Measurements from ENCODE around the gene SPG7.
"Not testable (repeated sequence)": the region's sequence is repeated elsewhere in the genome, so short reads cannot be mapped to it uniquely, and the experiment has no call there.

Gene SPG7

DNA sequence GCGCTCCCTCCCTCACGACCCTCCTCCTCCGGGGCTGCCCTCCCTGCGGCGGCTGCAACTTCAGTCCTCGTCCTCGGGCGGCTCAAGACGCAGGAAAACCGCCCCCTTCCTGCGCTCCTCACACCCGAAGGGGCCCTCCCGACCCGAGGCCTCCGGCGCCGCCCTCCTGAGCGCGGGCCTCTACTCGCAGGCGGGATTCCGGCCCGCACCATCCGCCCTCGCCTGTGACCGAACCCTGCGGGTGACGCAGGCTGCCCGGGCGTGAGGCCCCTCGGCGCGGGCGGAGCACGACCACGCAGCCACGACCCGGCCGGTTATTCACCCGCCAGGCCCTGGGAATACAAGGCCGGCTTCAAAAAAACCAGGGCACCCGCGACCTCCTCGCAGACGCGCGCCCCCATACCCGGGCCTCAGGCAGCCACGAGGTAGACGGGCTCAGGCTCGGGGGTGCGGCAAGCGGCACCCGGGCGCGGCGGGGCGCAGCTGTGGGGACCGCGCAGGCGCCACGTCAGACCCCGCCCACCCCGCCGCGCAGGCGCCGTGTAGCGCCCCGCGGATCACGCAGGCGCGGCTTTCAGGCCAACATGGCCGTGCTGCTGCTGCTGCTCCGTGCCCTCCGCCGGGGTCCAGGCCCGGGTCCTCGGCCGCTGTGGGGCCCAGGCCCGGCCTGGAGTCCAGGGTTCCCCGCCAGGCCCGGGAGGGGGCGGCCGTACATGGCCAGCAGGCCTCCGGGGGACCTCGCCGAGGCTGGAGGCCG lies at the start of gene SPG7:
TSS of gene SPG7 (plus strand) at position 570 of the 757 bp plus-strand sequence. CDS start at position 585, 15 bp downstream.
- peak within 1 kb of the TSS; percentile 73 to 91 for H3K4me3 ChIP-seq (ENCODE audit: low read depth in 1 of 2, low read length in 2 of 2)
- H3K9me3 ChIP-seq (ENCODE audit: low read length) = no peaks in the 10 kb centered on the region
- H3K9ac ChIP-seq (ENCODE audit: low read length) = peak within 1 kb of the TSS; percentile 71
- H3K4me1 ChIP-seq (ENCODE audit: insufficient read depth, low read length) = peaks cover 36% of the 10 kb centered on the region
- peaks cover 15% of the 10 kb centered on the region for H3K36me3 ChIP-seq (ENCODE audit: insufficient read depth, low read length)
- H3K27me3 ChIP-seq (ENCODE audit: control insufficient read depth in 1 of 2, insufficient read depth in 2 of 2, low read length in 2 of 2) = no peaks in the 10 kb centered on the region
- H3K27ac ChIP-seq (ENCODE audit: low read depth, low read length) = peak within 1 kb of the TSS; percentile 94

- H3K4me1 ChIP-seq (ENCODE audit: insufficient read depth, low read length) = peaks cover 9% of the 10 kb centered on the region
- H3K36me3 ChIP-seq (ENCODE audit: insufficient read depth, low read length) = no peaks in the 10 kb centered on the region
- no peaks in the 10 kb centered on the region for H3K9me3 ChIP-seq (ENCODE audit: low read length)
- H3K4me3 ChIP-seq (ENCODE audit: low read depth in 1 of 2, low read length in 2 of 2) = no peak overlapping the region
- H3K27me3 ChIP-seq (ENCODE audit: control insufficient read depth in 1 of 2, insufficient read depth in 2 of 2, low read length in 2 of 2) = no peaks in the 10 kb centered on the region
- H3K27ac ChIP-seq (ENCODE audit: low read depth, low read length) = no peak overlapping the region
- H3K9ac ChIP-seq (ENCODE audit: low read length) = no peak overlapping the region
These were observed 49.7 kb upstream of the SPG7 start for GRCh38 chr16:89458551-89458950.

GRCh38 chr16:89458967-89459366 lies 49.2 kb upstream of the SPG7 start:
- no peaks in the 10 kb centered on the region for H3K9me3 ChIP-seq (ENCODE audit: low read length)
- H3K4me1 ChIP-seq (ENCODE audit: insufficient read depth, low read length) = peaks cover 5% of the 10 kb centered on the region
- H3K9ac ChIP-seq (ENCODE audit: low read length) = no peak overlapping the region
- H3K27ac ChIP-seq (ENCODE audit: low read depth, low read length) = no peak overlapping the region
- H3K27me3 ChIP-seq (ENCODE audit: control insufficient read depth in 1 of 2, insufficient read depth in 2 of 2, low read length in 2 of 2) = no peaks in the 10 kb centered on the region
- H3K4me3 ChIP-seq (ENCODE audit: low read depth in 1 of 2, low read length in 2 of 2) = no peak overlapping the region
- no peaks in the 10 kb centered on the region for H3K36me3 ChIP-seq (ENCODE audit: insufficient read depth, low read length)

DNA sequence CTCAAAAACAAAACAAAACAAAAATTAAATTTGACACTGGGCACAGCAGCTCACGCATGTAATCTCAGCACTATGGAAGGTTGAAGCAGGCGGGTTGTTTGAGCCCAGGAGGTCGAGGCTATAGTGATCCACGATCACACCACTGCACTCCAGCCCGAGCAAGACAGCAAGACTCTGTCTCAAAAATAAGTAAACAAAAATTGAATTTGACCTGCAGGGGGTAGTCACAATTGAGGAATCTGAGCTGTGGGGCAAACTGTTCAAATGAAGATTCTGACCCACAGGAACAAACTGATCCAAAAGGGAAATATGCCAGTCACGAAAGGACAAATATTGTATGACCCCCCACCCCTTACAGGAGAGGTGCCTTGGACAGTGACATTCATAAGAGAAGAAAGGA lies 47.6 kb upstream of the SPG7 start:
- Histone ChIP-seq H3K9me3 (ENCODE audit: low read length) (no peaks in the 10 kb centered on the region), H3K27ac (ENCODE audit: low read depth, low read length) (no peak overlapping the region), H3K9ac (ENCODE audit: low read length) (no peak overlapping the region), H3K4me3 (ENCODE audit: low read depth in 1 of 2, low read length in 2 of 2) (no peak overlapping the region), H3K4me1 (ENCODE audit: insufficient read depth, low read length) (peaks cover 5% of the 10 kb centered on the region), H3K27me3 (ENCODE audit: control insufficient read depth in 1 of 2, insufficient read depth in 2 of 2, low read length in 2 of 2) (no peaks in the 10 kb centered on the region), H3K36me3 (ENCODE audit: insufficient read depth, low read length) (no peaks in the 10 kb centered on the region)

- H3K27ac ChIP-seq (ENCODE audit: low read depth, low read length); H3K4me1 ChIP-seq (ENCODE audit: insufficient read depth, low read length); H3K27me3 ChIP-seq (ENCODE audit: control insufficient read depth in 1 of 2, insufficient read depth in 2 of 2, low read length in 2 of 2); H3K9me3 ChIP-seq (ENCODE audit: low read length); H3K36me3 ChIP-seq (ENCODE audit: insufficient read depth, low read length); H3K4me3 ChIP-seq (ENCODE audit: low read depth in 1 of 2, low read length in 2 of 2); H3K9ac ChIP-seq (ENCODE audit: low read length): not testable (repeated sequence)
These were observed 46.3 kb upstream of the SPG7 start for GRCh38 chr16:89461890-89462289.

- not testable (repeated sequence) for H3K27ac ChIP-seq (ENCODE audit: low read depth, low read length); H3K9ac ChIP-seq (ENCODE audit: low read length); H3K4me3 ChIP-seq (ENCODE audit: low read depth in 1 of 2, low read length in 2 of 2); H3K9me3 ChIP-seq (ENCODE audit: low read length); H3K36me3 ChIP-seq (ENCODE audit: insufficient read depth, low read length); H3K27me3 ChIP-seq (ENCODE audit: control insufficient read depth in 1 of 2, insufficient read depth in 2 of 2, low read length in 2 of 2)
- H3K4me1 ChIP-seq (ENCODE audit: insufficient read depth, low read length) = peaks cover 12% of the 10 kb centered on the region
These were observed 45.6 kb upstream of the SPG7 start for GRCh38 chr16:89462639-89463038.

DNA sequence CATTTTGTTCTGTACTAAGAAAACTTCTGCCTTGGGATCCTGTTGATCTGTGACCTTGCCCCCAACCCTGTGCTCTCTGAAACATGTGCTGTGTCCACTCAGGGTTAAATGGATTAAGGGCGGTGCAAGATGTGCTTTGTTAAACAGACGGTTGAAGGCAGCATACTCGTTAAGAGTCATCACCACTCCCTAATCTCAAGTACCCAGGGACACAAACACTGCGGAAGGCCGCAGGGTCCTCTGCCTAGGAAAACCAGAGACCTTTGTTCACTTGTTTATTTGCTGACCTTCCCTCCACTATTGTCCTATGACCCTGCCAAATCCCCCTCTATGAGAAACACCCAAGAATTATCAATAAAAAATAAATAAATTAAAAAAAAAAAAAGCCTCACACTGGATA lies 44.9 kb upstream of the SPG7 start:
- H3K9ac ChIP-seq (ENCODE audit: low read length); H3K9me3 ChIP-seq (ENCODE audit: low read length); H3K27me3 ChIP-seq (ENCODE audit: control insufficient read depth in 1 of 2, insufficient read depth in 2 of 2, low read length in 2 of 2); H3K4me3 ChIP-seq (ENCODE audit: low read depth in 1 of 2, low read length in 2 of 2); H3K27ac ChIP-seq (ENCODE audit: low read depth, low read length); H3K36me3 ChIP-seq (ENCODE audit: insufficient read depth, low read length): not testable (repeated sequence)
- H3K4me1 ChIP-seq (ENCODE audit: insufficient read depth, low read length) = peaks cover 12% of the 10 kb centered on the region

GRCh38 chr16:89466920-89467319 lies 41.3 kb upstream of the SPG7 start:
- Histone ChIP-seq H3K27me3 (ENCODE audit: control insufficient read depth in 1 of 2, insufficient read depth in 2 of 2, low read length in 2 of 2) (no peaks in the 10 kb centered on the region), H3K4me1 (ENCODE audit: insufficient read depth, low read length) (peaks cover 12% of the 10 kb centered on the region), H3K9me3 (ENCODE audit: low read length) (no peaks in the 10 kb centered on the region), H3K9ac (ENCODE audit: low read length) (no peak overlapping the region), H3K27ac (ENCODE audit: low read depth, low read length) (no peak overlapping the region), H3K4me3 (ENCODE audit: low read depth in 1 of 2, low read length in 2 of 2) (no peak overlapping the region), H3K36me3 (ENCODE audit: insufficient read depth, low read length) (no peaks in the 10 kb centered on the region)

DNA sequence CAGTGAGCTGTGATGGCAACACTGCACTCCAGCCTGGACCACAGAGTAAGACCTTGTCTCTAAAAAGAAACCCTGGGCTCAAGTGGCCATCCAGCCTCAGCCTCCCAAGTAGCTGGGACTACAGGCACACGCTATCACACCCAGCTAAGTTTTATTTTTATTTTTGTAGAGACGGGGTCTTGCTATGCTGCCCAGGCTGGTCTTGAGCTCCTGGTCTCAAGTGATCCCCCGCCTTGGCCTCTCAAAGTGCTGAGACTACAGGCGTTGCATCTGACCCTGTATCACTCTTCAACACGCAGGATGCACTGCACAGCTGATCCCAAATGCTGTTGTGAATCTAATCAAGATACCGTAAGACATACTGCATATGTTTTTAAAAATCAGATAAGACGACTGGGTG lies 40.8 kb upstream of the SPG7 start:
- H3K9me3 ChIP-seq (ENCODE audit: low read length) = no peaks in the 10 kb centered on the region
- H3K27ac ChIP-seq (ENCODE audit: low read depth, low read length) = no peak overlapping the region
- peaks cover 12% of the 10 kb centered on the region for H3K4me1 ChIP-seq (ENCODE audit: insufficient read depth, low read length)
- H3K27me3 ChIP-seq (ENCODE audit: control insufficient read depth in 1 of 2, insufficient read depth in 2 of 2, low read length in 2 of 2) = no peaks in the 10 kb centered on the region
- no peak overlapping the region for H3K4me3 ChIP-seq (ENCODE audit: low read depth in 1 of 2, low read length in 2 of 2)
- H3K9ac ChIP-seq (ENCODE audit: low read length) = no peak overlapping the region
- no peaks in the 10 kb centered on the region for H3K36me3 ChIP-seq (ENCODE audit: insufficient read depth, low read length)

DNA sequence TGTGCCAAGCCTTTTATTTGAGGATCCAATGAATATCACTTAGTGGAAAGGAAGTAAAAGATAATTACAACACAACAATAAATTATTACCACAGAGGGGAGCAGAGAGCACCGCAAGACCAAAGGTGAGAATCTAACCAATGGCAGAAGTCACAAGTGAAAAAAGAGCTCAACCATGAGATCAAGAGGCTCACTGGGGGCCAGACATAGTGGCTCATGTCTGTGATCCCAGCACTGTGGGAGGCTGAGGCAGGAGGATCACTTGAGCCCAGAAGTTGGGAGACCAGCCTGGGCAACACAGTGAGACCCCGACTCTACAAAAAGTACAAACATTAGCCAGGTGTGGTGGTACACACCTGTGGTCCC lies 35.5 kb upstream of the SPG7 start:
- Histone ChIP-seq H3K9me3 (ENCODE audit: low read length) (no peaks in the 10 kb centered on the region), H3K27me3 (ENCODE audit: control insufficient read depth in 1 of 2, insufficient read depth in 2 of 2, low read length in 2 of 2) (no peaks in the 10 kb centered on the region), H3K9ac (ENCODE audit: low read length) (no peak overlapping the region), H3K27ac (ENCODE audit: low read depth, low read length) (no peak overlapping the region), H3K4me1 (ENCODE audit: insufficient read depth, low read length) (peaks cover 17% of the 10 kb centered on the region), H3K36me3 (ENCODE audit: insufficient read depth, low read length) (no peaks in the 10 kb centered on the region), H3K4me3 (ENCODE audit: low read depth in 1 of 2, low read length in 2 of 2) (no peak overlapping the region)

- H3K9ac ChIP-seq (ENCODE audit: low read length) = no peak overlapping the region
- H3K9me3 ChIP-seq (ENCODE audit: low read length) = no peaks in the 10 kb centered on the region
- H3K27ac ChIP-seq (ENCODE audit: low read depth, low read length) = no peak overlapping the region
- H3K4me1 ChIP-seq (ENCODE audit: insufficient read depth, low read length) = peaks cover 22% of the 10 kb centered on the region
- no peaks in the 10 kb centered on the region for H3K36me3 ChIP-seq (ENCODE audit: insufficient read depth, low read length)
- no peak overlapping the region for H3K4me3 ChIP-seq (ENCODE audit: low read depth in 1 of 2, low read length in 2 of 2)
- no peaks in the 10 kb centered on the region for H3K27me3 ChIP-seq (ENCODE audit: control insufficient read depth in 1 of 2, insufficient read depth in 2 of 2, low read length in 2 of 2)
These were observed 35.0 kb upstream of the SPG7 start for GRCh38 chr16:89473136-89473712.

GRCh38 chr16:89473791-89474414 lies 34.3 kb upstream of the SPG7 start:
- no peak overlapping the region for H3K27ac ChIP-seq (ENCODE audit: low read depth, low read length)
- no peaks in the 10 kb centered on the region for H3K9me3 ChIP-seq (ENCODE audit: low read length)
- peaks cover 28% of the 10 kb centered on the region for H3K4me1 ChIP-seq (ENCODE audit: insufficient read depth, low read length)
- H3K36me3 ChIP-seq (ENCODE audit: insufficient read depth, low read length) = no peaks in the 10 kb centered on the region
- no peaks in the 10 kb centered on the region for H3K27me3 ChIP-seq (ENCODE audit: control insufficient read depth in 1 of 2, insufficient read depth in 2 of 2, low read length in 2 of 2)
- H3K9ac ChIP-seq (ENCODE audit: low read length) = no peak overlapping the region
- no peak overlapping the region for H3K4me3 ChIP-seq (ENCODE audit: low read depth in 1 of 2, low read length in 2 of 2)

Measured in muscle layer of colon (tissue), 2 donors.